ENCODE data around the gene PTPRD.

The PTPRD gene

GRCh38 chr9:8872802-8873201 is 1740.0 kb downstream of the PTPRD start:
- Histone ChIP-seq H3K9ac (ENCODE audit: low read depth, low read length) (no peak overlapping the region), H3K9me3 (ENCODE audit: control insufficient read depth, insufficient read depth, low read length) (no peaks in the 10 kb centered on the region), H3K4me3 (ENCODE audit: low read depth, low read length) (no peak overlapping the region), H3K36me3 (ENCODE audit: control insufficient read depth, insufficient read depth, low read length) (no peaks in the 10 kb centered on the region), H3K4me1 (ENCODE audit: control insufficient read depth, insufficient read depth, low read length) (no peaks in the 10 kb centered on the region), H3K27me3 (ENCODE audit: control insufficient read depth, insufficient read depth, low read length) (no peaks in the 10 kb centered on the region)

GRCh38 chr9:8871796-8872445 is 1740.9 kb downstream of the PTPRD start:
- no peaks in the 10 kb centered on the region for H3K9me3 ChIP-seq (ENCODE audit: control insufficient read depth, insufficient read depth, low read length)
- no peaks in the 10 kb centered on the region for H3K27me3 ChIP-seq (ENCODE audit: control insufficient read depth, insufficient read depth, low read length)
- H3K4me3 ChIP-seq (ENCODE audit: low read depth, low read length) = no peak overlapping the region
- no peak overlapping the region for H3K9ac ChIP-seq (ENCODE audit: low read depth, low read length)
- no peaks in the 10 kb centered on the region for H3K4me1 ChIP-seq (ENCODE audit: control insufficient read depth, insufficient read depth, low read length)
- no peaks in the 10 kb centered on the region for H3K36me3 ChIP-seq (ENCODE audit: control insufficient read depth, insufficient read depth, low read length)

- Histone ChIP-seq H3K9ac (ENCODE audit: low read depth, low read length) (no peak overlapping the region), H3K4me3 (ENCODE audit: low read depth, low read length) (no peak overlapping the region), H3K4me1 (ENCODE audit: control insufficient read depth, insufficient read depth, low read length) (no peaks in the 10 kb centered on the region), H3K36me3 (ENCODE audit: control insufficient read depth, insufficient read depth, low read length) (no peaks in the 10 kb centered on the region), H3K27me3 (ENCODE audit: control insufficient read depth, insufficient read depth, low read length) (no peaks in the 10 kb centered on the region), H3K9me3 (ENCODE audit: control insufficient read depth, insufficient read depth, low read length) (no peaks in the 10 kb centered on the region)
These were observed 1741.4 kb downstream of the PTPRD start for GRCh38 chr9:8871396-8871795.

GRCh38 chr9:8869812-8870211 is 1743.0 kb downstream of the PTPRD start:
- no peak overlapping the region for H3K9ac ChIP-seq (ENCODE audit: low read depth, low read length)
- H3K9me3 ChIP-seq (ENCODE audit: control insufficient read depth, insufficient read depth, low read length) = no peaks in the 10 kb centered on the region
- no peaks in the 10 kb centered on the region for H3K4me1 ChIP-seq (ENCODE audit: control insufficient read depth, insufficient read depth, low read length)
- no peaks in the 10 kb centered on the region for H3K27me3 ChIP-seq (ENCODE audit: control insufficient read depth, insufficient read depth, low read length)
- H3K36me3 ChIP-seq (ENCODE audit: control insufficient read depth, insufficient read depth, low read length) = no peaks in the 10 kb centered on the region
- no peak overlapping the region for H3K4me3 ChIP-seq (ENCODE audit: low read depth, low read length)

- Histone ChIP-seq H3K36me3 (ENCODE audit: control insufficient read depth, insufficient read depth, low read length) (no peaks in the 10 kb centered on the region), H3K4me1 (ENCODE audit: control insufficient read depth, insufficient read depth, low read length) (no peaks in the 10 kb centered on the region), H3K9me3 (ENCODE audit: control insufficient read depth, insufficient read depth, low read length) (no peaks in the 10 kb centered on the region), H3K9ac (ENCODE audit: low read depth, low read length) (no peak overlapping the region), H3K27me3 (ENCODE audit: control insufficient read depth, insufficient read depth, low read length) (no peaks in the 10 kb centered on the region), H3K4me3 (ENCODE audit: low read depth, low read length) (no peak overlapping the region)
These were observed 1744.2 kb downstream of the PTPRD start for GRCh38 chr9:8868632-8869031.

GRCh38 chr9:8867148-8867547 is 1745.7 kb downstream of the PTPRD start:
- no peaks in the 10 kb centered on the region for H3K9me3 ChIP-seq (ENCODE audit: control insufficient read depth, insufficient read depth, low read length)

GRCh38 chr9:8864545-8864896 is 1748.3 kb downstream of the PTPRD start:
- Histone ChIP-seq H3K27me3 (ENCODE audit: control insufficient read depth, insufficient read depth, low read length) (peaks cover 5% of the 10 kb centered on the region), H3K9ac (ENCODE audit: low read depth, low read length) (no peak overlapping the region), H3K4me3 (ENCODE audit: low read depth, low read length) (no peak overlapping the region), H3K36me3 (ENCODE audit: control insufficient read depth, insufficient read depth, low read length) (no peaks in the 10 kb centered on the region), H3K9me3 (ENCODE audit: control insufficient read depth, insufficient read depth, low read length) (no peaks in the 10 kb centered on the region), H3K4me1 (ENCODE audit: control insufficient read depth, insufficient read depth, low read length) (no peaks in the 10 kb centered on the region)

More at GRCh38 chr9:8867148-8867547, 1745.7 kb downstream of the PTPRD start:
- no peaks in the 10 kb centered on the region for H3K4me1 ChIP-seq (ENCODE audit: control insufficient read depth, insufficient read depth, low read length)
- no peak overlapping the region for H3K9ac ChIP-seq (ENCODE audit: low read depth, low read length)
- H3K36me3 ChIP-seq (ENCODE audit: control insufficient read depth, insufficient read depth, low read length) = no peaks in the 10 kb centered on the region
- H3K27me3 ChIP-seq (ENCODE audit: control insufficient read depth, insufficient read depth, low read length) = no peaks in the 10 kb centered on the region
- H3K4me3 ChIP-seq (ENCODE audit: low read depth, low read length) = no peak overlapping the region

GRCh38 chr9:8863886-8864544 is 1748.8 kb downstream of the PTPRD start:
- Histone ChIP-seq H3K9me3 (ENCODE audit: control insufficient read depth, insufficient read depth, low read length) (no peaks in the 10 kb centered on the region), H3K4me3 (ENCODE audit: low read depth, low read length) (no peak overlapping the region), H3K36me3 (ENCODE audit: control insufficient read depth, insufficient read depth, low read length) (no peaks in the 10 kb centered on the region), H3K4me1 (ENCODE audit: control insufficient read depth, insufficient read depth, low read length) (no peaks in the 10 kb centered on the region), H3K27me3 (ENCODE audit: control insufficient read depth, insufficient read depth, low read length) (peaks cover 5% of the 10 kb centered on the region), H3K9ac (ENCODE audit: low read depth, low read length) (no peak overlapping the region)

- no peak overlapping the region for H3K4me3 ChIP-seq (ENCODE audit: low read depth, low read length)
- H3K27me3 ChIP-seq (ENCODE audit: control insufficient read depth, insufficient read depth, low read length) = peaks cover 5% of the 10 kb centered on the region
- no peaks in the 10 kb centered on the region for H3K9me3 ChIP-seq (ENCODE audit: control insufficient read depth, insufficient read depth, low read length)
- H3K9ac ChIP-seq (ENCODE audit: low read depth, low read length) = no peak overlapping the region
- no peaks in the 10 kb centered on the region for H3K4me1 ChIP-seq (ENCODE audit: control insufficient read depth, insufficient read depth, low read length)
- H3K36me3 ChIP-seq (ENCODE audit: control insufficient read depth, insufficient read depth, low read length) = no peaks in the 10 kb centered on the region
These were observed 1749.7 kb downstream of the PTPRD start for GRCh38 chr9:8863069-8863468.

GRCh38 chr9:8860925-8861324 is 1751.9 kb downstream of the PTPRD start:
- no peak overlapping the region for H3K9ac ChIP-seq (ENCODE audit: low read depth, low read length)

GRCh38 chr9:8860086-8860485 is 1752.7 kb downstream of the PTPRD start:
- Histone ChIP-seq H3K27me3 (ENCODE audit: control insufficient read depth, insufficient read depth, low read length) (peaks cover 19% of the 10 kb centered on the region), H3K4me3 (ENCODE audit: low read depth, low read length) (no peak overlapping the region), H3K4me1 (ENCODE audit: control insufficient read depth, insufficient read depth, low read length) (no peaks in the 10 kb centered on the region), H3K36me3 (ENCODE audit: control insufficient read depth, insufficient read depth, low read length) (no peaks in the 10 kb centered on the region), H3K9ac (ENCODE audit: low read depth, low read length) (no peak overlapping the region), H3K9me3 (ENCODE audit: control insufficient read depth, insufficient read depth, low read length) (no peaks in the 10 kb centered on the region)

More at GRCh38 chr9:8860925-8861324, 1751.9 kb downstream of the PTPRD start:
- Histone ChIP-seq H3K9me3 (ENCODE audit: control insufficient read depth, insufficient read depth, low read length) (no peaks in the 10 kb centered on the region), H3K4me3 (ENCODE audit: low read depth, low read length) (no peak overlapping the region), H3K4me1 (ENCODE audit: control insufficient read depth, insufficient read depth, low read length) (no peaks in the 10 kb centered on the region), H3K36me3 (ENCODE audit: control insufficient read depth, insufficient read depth, low read length) (no peaks in the 10 kb centered on the region), H3K27me3 (ENCODE audit: control insufficient read depth, insufficient read depth, low read length) (peaks cover 14% of the 10 kb centered on the region)

GRCh38 chr9:8859416-8859815 is 1753.4 kb downstream of the PTPRD start:
- Histone ChIP-seq H3K9ac (ENCODE audit: low read depth, low read length) (no peak overlapping the region), H3K9me3 (ENCODE audit: control insufficient read depth, insufficient read depth, low read length) (no peaks in the 10 kb centered on the region), H3K4me3 (ENCODE audit: low read depth, low read length) (no peak overlapping the region), H3K27me3 (ENCODE audit: control insufficient read depth, insufficient read depth, low read length) (peaks cover 19% of the 10 kb centered on the region), H3K36me3 (ENCODE audit: control insufficient read depth, insufficient read depth, low read length) (no peaks in the 10 kb centered on the region), H3K4me1 (ENCODE audit: control insufficient read depth, insufficient read depth, low read length) (no peaks in the 10 kb centered on the region)
